ENCODE results near the gene LMAN1. TPM values are rescaled to one million over a fixed set of nuclear protein-coding genes. Genes with fewer than 3 reads are reported as not detected.

LMAN1 gene
- total and polyA plus RNA-seq, 2 of the 13 experiments (the other 11 are each of a cell fraction or from before 2014, with no cell fraction given): 127 to 131 TPM

- WGBS (ENCODE audit: low lambda C conversion rate): 0% methylated on average over 3 of the region's 5 CpGs
- no peaks in the 10 kb centered on the region for H3K36me3 ChIP-seq (replicated peaks in 1 of 2; ENCODE audit: control insufficient read depth in 1 of 2, insufficient read depth in 2 of 2, low read length in 2 of 2)
- POLR2A ChIA-PET: no interaction called here
- no peaks in the 10 kb centered on the region for H4K20me1 ChIP-seq (ENCODE audit: insufficient read depth, low read length)
- no peak for ATAC-seq
- DNase-seq (ENCODE audit: low spot score): no peak
- no peak overlapping the region for H3K4me2 ChIP-seq (ENCODE audit: low read depth, low read length)
- H3K79me2 ChIP-seq (ENCODE audit: insufficient read depth, low read length): no peaks in the 10 kb centered on the region
- no peak overlapping the region for H3K9ac ChIP-seq (ENCODE audit: insufficient read depth, low read depth, low read length)
- CTCF ChIA-PET (ENCODE audit: low intra/inter-chr PET ratio, low total read pairs): no interaction called here
- H3K9me3 ChIP-seq (ENCODE audit: low read length): no peaks in the 10 kb centered on the region
- no peaks in the 10 kb centered on the region for H3K4me1 ChIP-seq (ENCODE audit: insufficient read depth, low read length)
- H3K4me3 ChIP-seq (replicated peaks in 1 of 3; ENCODE audit: insufficient read depth in 1 of 3, low read depth in 2 of 3, low read length in 3 of 3): no peak overlapping the region
- no peak for FAIRE-seq
- intact Hi-C loops (cut with micrococcal nuclease; ENCODE audit: unreplicated experiment): no loop called here
- no peak overlapping the region for H2AFZ ChIP-seq (ENCODE audit: low read length)
- BruUV-seq (replicated peaks): no TSS peak
- peaks cover 3 to 59% of the 10 kb centered on the region in 2 experiments for H3K27me3 ChIP-seq (ENCODE audit: control insufficient read depth in 1 of 2, insufficient read depth in 2 of 2, low read length in 2 of 2)
- in situ Hi-C loops (cut with HindIII; ENCODE audit: extremely low pct_ligation_motif_present, low pct_unique_long_range_greater_than_20kb): no loop called here
- no peak overlapping the region for H3K27ac ChIP-seq (ENCODE audit: extremely low read length, insufficient read depth, low read length)
- no peak for TF ChIP-seq RORA (CRISPR knock-in tag; IDR thresholded peaks at IDR 0.05)
- no peak for TF ChIP-seq NFE2 (CRISPR knock-in tag; IDR thresholded peaks at IDR 0.05)
- TF ChIP-seq CCDC6 (CRISPR knock-in tag; IDR thresholded peaks at IDR 0.05): no peak
- TF ChIP-seq SRSF9 (IDR thresholded peaks at IDR 0.05; ENCODE audit: borderline replicate concordance, insufficient read depth, low read depth, low read length, poor library complexity, severe bottlenecking): no peak
- TF ChIP-seq KLF12 (CRISPR knock-in tag; IDR thresholded peaks at IDR 0.05; ENCODE audit: borderline replicate concordance): no peak
- no peak for TF ChIP-seq ZKSCAN1 (IDR thresholded peaks at IDR 0.05; ENCODE audit: low read length)
- no peak for TF ChIP-seq ZNF746 (CRISPR knock-in tag; IDR thresholded peaks at IDR 0.05)
- no peak for TF ChIP-seq ZNF557 (CRISPR knock-in tag; IDR thresholded peaks at IDR 0.05)
- no peak for TF ChIP-seq ZNF781 (CRISPR knock-in tag; IDR thresholded peaks at IDR 0.05; ENCODE audit: borderline replicate concordance, not compliant biosample characterization)
- TF ChIP-seq ZNF234 (CRISPR knock-in tag; conservative IDR thresholded peaks at IDR 0.05): no peak
- no peak for TF ChIP-seq KMT2B (CRISPR knock-in tag; IDR thresholded peaks at IDR 0.05)
- no peak for TF ChIP-seq ZNF343 (CRISPR knock-in tag; IDR thresholded peaks at IDR 0.05)
- TF ChIP-seq ATF1 (CRISPR knock-in tag; IDR thresholded peaks at IDR 0.05): no peak
- no peak for TF ChIP-seq POGK (CRISPR knock-in tag; conservative IDR thresholded peaks at IDR 0.05)
- no peak for TF ChIP-seq ZBTB37 (CRISPR knock-in tag; IDR thresholded peaks at IDR 0.05)
- TF ChIP-seq ZNF230 (CRISPR knock-in tag; IDR thresholded peaks at IDR 0.05): no peak
- TF ChIP-seq ZBTB25 (CRISPR knock-in tag; IDR thresholded peaks at IDR 0.05): no peak
Measured at GRCh38 chr18:59278793-59279192, 80.3 kb downstream of the LMAN1 start.
